Body of pancreas (tissue), 4 donors: ENCODE data around the gene ATXN7. TPM values are rescaled to one million over a fixed set of nuclear protein-coding genes. Genes with fewer than 3 reads are reported as not detected.

Experiments
- ATAC-seq: fragments of 150-250 bp; one replicate; pipeline ENCODE4 v1.9.1; 2016
- DNase-seq, 4 donors: peaks; one replicate each; pipeline ENCODE4 v3.0.0-alpha.2; 2019
- H3K27ac ChIP-seq, 4 donors: fragments of 200-600 bp; sonication (generic); 1 replicate in 3 of 4; 2 replicates in 1 of 4; pipeline versions ENCODE4 v1.5.1 to v1.6.1; 2016 to 2019; ENCODE audit warnings: mild to moderate bottlenecking in 1 of 4, mixed read lengths in 1 of 4, moderate library complexity in 1 of 4
- H3K27me3 ChIP-seq, 2 donors: fragments of 200-600 bp; sonication (generic); one replicate each; pipeline ENCODE4 v1.6.0; 2016; ENCODE audit warnings: mild to moderate bottlenecking in 1 of 2
- H3K36me3 ChIP-seq, 2 donors: fragments of 200-600 bp; sonication (generic); replicated peaks in 1 of 2; 2 replicates each; pipeline ENCODE4 v1.5.1; 2016; ENCODE audit warnings: low read depth in 2 of 2; ENCODE audit not compliant: insufficient read depth in 1 of 2
- H3K4me1 ChIP-seq: fragments of 200-600 bp; sonication (generic); one replicate; pipeline ENCODE4 v1.6.0; 2016
- H3K4me3 ChIP-seq, 2 donors: fragments of 200-600 bp; sonication (generic); 1 replicate in 1 of 2; 2 replicates in 1 of 2; pipeline ENCODE4 v1.5.1; 2016 to 2019
- H3K9me3 ChIP-seq, 3 donors: fragments of 200-600 bp; sonication (generic); 1 replicate in 2 of 3; 2 replicates in 1 of 3; pipeline ENCODE4 v1.5.1; 2016
- CTCF ChIP-seq, 7 experiments: fragments of 450-650 bp in 4 of 7; fragments of 200-600 bp in 3 of 7; sonication (generic) in 3 of 7; IDR thresholded peaks; one replicate each; pipeline ENCODE4 v1.5.1; 2016 to 2019; ENCODE audit warnings: antibody characterized with exemption in 7 of 7
- POLR2A ChIP-seq, 3 donors: fragments of 450-650 bp; IDR thresholded peaks; one replicate each; pipeline ENCODE4 v1.6.1; 2016; ENCODE audit warnings: antibody characterized with exemption in 3 of 3, mild to moderate bottlenecking in 2 of 3
- WGBS, 2 donors: methylation state at CpG; one replicate each; pipeline ENCODE4 v1.1.5; 2017; 5-methylcytosine and 5-hydroxymethylcytosine counted together
- intact Hi-C: fragments of 100-400 bp; cut with DNase I; formaldehyde crosslinking; loops from one replicate; pipeline ENCODE4 v1.15.1; 2023
- total RNA-seq, 2 donors: library from RNA; depleted of rRNA; stranded (reverse); fragments of >200 nt; gene quantifications; one replicate each; pipeline ENCODE4 v1.1.0, GENCODE V29; 2016

The ATXN7 gene
- 10 to 100 TPM; 36.3 to 43.8 TPM for total RNA-seq

- ATAC-seq (peak; percentile 90), DNase-seq (peak; percentile 69 to 79 (median 74))
- H3K27ac ChIP-seq = peak within 1 kb of the TSS; percentile 83 to 92 (median 90)
- H3K27me3 ChIP-seq = no peaks in the 10 kb centered on the region
- intact Hi-C loops = no loop called here
- 0 to 1% methylated on average over 44 to 69 of the region's 98 CpGs for WGBS, 2 donors
- H3K4me1 ChIP-seq = peaks cover 51% of the 10 kb centered on the region
- H3K9me3 ChIP-seq = no peaks in the 10 kb centered on the region
- TF ChIP-seq CTCF (IDR thresholded peaks at IDR 0.05) (peak in 1 of 7 experiments; percentile 3), POLR2A (IDR thresholded peaks at IDR 0.05) (peak in 2 of 3 donors; percentile 17 to 36)
- peak within 1 kb of the TSS; percentile 91 to 97 for H3K4me3 ChIP-seq
- no peaks in the 10 kb centered on the region for H3K36me3 ChIP-seq
Measured at GRCh38 chr3:63863150-63864007, at the start of gene ATXN7, which contains the start of gene THOC7. TSS of gene ATXN7 (plus strand) at chr3:63863867. CDS start at chr3:63912599, 48,732 bp downstream. TSS of gene THOC7 (minus strand) at chr3:63863805. CDS start at chr3:63863790, 15 bp downstream.

GRCh38 chr3:63814237-63814636 is 49.4 kb upstream of the ATXN7 start:
- no peak for TF ChIP-seq CTCF (IDR thresholded peaks at IDR 0.05)
- no peak for TF ChIP-seq POLR2A (IDR thresholded peaks at IDR 0.05)
- WGBS, 2 donors = 69% methylated on average over 3 of the region's 3 CpGs
- DNase-seq (no peak), ATAC-seq (no peak)
- Histone ChIP-seq H3K27me3 (no peaks in the 10 kb centered on the region), H3K4me1 (peaks cover 4% of the 10 kb centered on the region), H3K36me3 (no peaks in the 10 kb centered on the region), H3K9me3 (no peaks in the 10 kb centered on the region), H3K27ac (no peak overlapping the region), H3K4me3 (no peak overlapping the region)
- intact Hi-C loops = loop anchor here (5.0 kb wide), 1 partner anchor 462 kb away; no protein-coding TSS in a partner anchor

GRCh38 chr3:63817225-63817624 is 46.4 kb upstream of the ATXN7 start:
- Histone ChIP-seq H3K9me3 (no peaks in the 10 kb centered on the region), H3K27ac (no peak overlapping the region), H3K27me3 (no peaks in the 10 kb centered on the region), H3K36me3 (no peaks in the 10 kb centered on the region), H3K4me1 (peaks cover 4% of the 10 kb centered on the region), H3K4me3 (no peak overlapping the region)
- ATAC-seq (no peak), DNase-seq (no peak)
- intact Hi-C loops = no loop called here
- WGBS, 2 donors = 89 to 92% methylated on average over 5 of the region's 5 CpGs
- TF ChIP-seq CTCF (IDR thresholded peaks at IDR 0.05) (no peak), POLR2A (IDR thresholded peaks at IDR 0.05) (no peak)

GRCh38 chr3:63818282-63819150 is 45.2 kb upstream of the ATXN7 start:
- Histone ChIP-seq H3K36me3 (no peaks in the 10 kb centered on the region), H3K9me3 (no peaks in the 10 kb centered on the region), H3K4me3 (no peak overlapping the region), H3K27me3 (no peaks in the 10 kb centered on the region), H3K4me1 (peaks cover 4% of the 10 kb centered on the region), H3K27ac (no peak overlapping the region)
- ATAC-seq (peak; percentile 62), DNase-seq (peak; percentile 64 to 75 (median 70))
- WGBS, 2 donors = 21 to 23% methylated on average over 10 of the region's 10 CpGs
- intact Hi-C loops = no loop called here
- peak; percentile 66 to 89 (median 83) for TF ChIP-seq CTCF (IDR thresholded peaks at IDR 0.05)
- TF ChIP-seq POLR2A (IDR thresholded peaks at IDR 0.05) = no peak
